H4 (cell line): Measurements from ENCODE around the gene SMAD3. TPM values are rescaled to one million over a fixed set of nuclear protein-coding genes. Genes with fewer than 3 reads are reported as not detected.

Experiments
- DNase-seq: peaks from one replicate; pipeline ENCODE4 v3.0.0-alpha.2; 2015; ENCODE audit warnings: low spot score
- total RNA-seq: library from RNA; depleted of rRNA; stranded (reverse); fragments of >200 nt; shearing (Covaris generic); gene quantifications from 2 replicates; pipeline ENCODE4 v1.2.3, GENCODE V29; 2014

Gene SMAD3
- total RNA-seq, 1 experiment from 2014 or later, result 38.5 TPM

DNA sequence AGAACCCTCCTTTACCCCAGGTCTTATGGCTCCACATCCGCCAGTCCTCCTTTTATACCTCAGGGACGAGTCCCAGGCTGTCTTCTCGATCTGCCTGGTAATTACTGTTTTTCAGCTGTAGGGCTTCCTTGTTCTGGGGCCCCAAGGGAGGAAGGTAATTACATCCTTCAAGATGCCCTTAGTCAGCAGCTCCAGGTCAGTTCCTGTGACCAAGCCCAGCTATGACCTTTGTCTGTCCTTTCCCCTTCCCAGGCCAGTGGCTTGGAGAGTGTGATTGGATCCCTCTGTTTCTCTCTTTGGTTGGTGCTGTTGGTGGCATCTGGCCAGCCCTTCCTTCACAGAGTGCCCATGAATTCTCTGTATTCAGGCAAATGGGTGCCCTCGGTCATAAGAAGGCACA, 96.5 kb downstream of the SMAD3 start:
- no peak for DNase-seq

DNA sequence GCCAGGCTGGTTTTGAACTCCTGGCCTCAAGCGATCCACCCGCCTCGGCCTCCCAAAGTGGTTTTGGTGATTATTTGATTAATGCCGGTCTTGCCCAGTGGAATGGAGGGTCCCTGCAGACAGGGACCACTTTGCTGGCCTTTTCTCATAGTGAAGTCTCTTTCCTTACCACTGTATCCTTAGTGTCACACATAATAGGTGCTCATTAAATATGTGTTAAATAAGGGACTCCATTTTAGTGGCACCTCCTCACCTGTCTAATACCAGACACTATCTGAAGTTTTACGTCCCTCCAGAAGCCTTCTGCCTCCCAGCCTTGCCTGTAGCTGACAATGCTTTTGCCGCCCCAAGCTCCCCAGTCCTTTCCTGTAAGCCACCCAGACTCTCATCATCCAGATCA, 97.8 kb downstream of the SMAD3 start:
- DNase-seq, result no peak

DNA sequence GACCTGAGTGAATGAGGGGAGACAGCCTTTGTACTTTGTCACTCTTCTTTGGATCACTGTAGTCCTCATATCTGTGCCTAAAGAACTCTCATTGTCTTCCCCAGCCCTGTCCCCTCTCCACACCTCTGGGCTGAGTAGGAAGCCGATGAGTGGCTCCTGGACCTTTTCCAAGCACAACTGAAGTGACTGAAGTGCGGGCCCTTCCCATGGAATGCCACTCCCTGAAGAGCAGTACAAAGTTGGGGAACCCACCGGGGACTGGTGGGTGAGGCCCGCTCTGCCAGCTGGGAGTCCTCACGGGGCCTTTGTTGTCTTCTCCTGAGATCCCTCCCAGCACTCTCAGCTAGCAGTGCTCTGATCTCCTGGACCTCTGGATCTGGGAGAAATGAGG, 99.0 kb downstream of the SMAD3 start:
- no peak for DNase-seq

DNA sequence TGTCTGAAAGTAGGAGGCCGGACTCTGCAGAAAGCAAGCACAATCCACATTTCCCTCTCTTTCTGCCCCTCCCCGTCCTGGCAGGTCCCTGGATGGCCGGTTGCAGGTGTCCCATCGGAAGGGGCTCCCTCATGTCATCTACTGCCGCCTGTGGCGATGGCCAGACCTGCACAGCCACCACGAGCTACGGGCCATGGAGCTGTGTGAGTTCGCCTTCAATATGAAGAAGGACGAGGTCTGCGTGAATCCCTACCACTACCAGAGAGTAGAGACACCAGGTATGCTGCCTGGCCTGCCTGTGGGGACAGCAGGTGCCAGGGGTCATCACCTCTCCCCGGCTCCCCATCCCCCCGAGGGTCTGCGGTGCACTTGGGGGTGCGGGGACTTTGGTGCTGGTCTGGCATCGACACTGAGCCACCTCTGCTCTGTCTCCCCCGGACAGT, 99.4 kb downstream of the SMAD3 start:
- DNase-seq, result no peak

DNA sequence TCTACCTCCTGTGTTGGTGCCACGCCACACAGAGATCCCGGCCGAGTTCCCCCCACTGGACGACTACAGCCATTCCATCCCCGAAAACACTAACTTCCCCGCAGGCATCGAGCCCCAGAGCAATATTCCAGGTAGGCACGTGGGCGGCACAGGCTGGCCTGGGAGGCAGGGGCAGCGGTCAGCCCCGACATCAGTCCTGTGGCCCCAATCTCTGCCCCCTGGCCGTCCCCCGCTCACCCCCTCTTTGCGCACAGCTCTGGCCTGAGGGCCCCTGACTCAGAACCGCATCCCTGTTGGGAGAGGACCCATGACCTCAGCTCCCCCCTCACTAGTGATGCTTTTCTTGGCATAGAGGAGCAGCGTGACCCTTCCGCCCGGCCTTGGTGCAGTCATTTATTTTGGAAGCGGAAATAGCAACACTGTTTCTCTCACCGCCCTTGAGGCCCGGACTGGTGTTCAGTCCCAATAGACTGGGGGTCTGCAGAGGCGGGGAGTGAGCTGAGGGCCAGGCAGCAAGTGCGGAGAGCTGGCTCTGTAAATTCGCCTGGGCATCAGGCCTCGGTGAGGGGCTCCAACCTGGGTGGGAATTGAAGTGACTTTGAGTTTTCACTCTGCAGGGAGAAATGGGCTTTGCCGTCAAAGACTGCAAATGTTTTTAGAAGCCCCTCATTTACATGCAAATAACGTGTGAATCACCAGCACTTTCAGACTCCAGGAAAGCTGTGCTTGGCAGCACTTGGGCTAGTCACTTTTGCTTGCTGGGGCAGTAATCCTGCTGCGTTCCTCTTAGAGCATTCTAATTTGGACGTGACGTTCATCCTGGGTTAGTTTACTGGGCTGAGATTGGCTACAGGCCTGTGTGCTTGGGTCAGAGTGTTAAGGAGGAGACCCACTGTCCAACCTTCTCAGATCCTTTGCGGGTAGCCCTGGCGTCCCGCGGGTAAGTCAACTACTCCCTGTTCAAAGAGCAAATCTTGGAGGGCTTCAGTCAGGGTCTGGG, 100.2 kb downstream of the SMAD3 start:
- DNase-seq, result no peak

DNA sequence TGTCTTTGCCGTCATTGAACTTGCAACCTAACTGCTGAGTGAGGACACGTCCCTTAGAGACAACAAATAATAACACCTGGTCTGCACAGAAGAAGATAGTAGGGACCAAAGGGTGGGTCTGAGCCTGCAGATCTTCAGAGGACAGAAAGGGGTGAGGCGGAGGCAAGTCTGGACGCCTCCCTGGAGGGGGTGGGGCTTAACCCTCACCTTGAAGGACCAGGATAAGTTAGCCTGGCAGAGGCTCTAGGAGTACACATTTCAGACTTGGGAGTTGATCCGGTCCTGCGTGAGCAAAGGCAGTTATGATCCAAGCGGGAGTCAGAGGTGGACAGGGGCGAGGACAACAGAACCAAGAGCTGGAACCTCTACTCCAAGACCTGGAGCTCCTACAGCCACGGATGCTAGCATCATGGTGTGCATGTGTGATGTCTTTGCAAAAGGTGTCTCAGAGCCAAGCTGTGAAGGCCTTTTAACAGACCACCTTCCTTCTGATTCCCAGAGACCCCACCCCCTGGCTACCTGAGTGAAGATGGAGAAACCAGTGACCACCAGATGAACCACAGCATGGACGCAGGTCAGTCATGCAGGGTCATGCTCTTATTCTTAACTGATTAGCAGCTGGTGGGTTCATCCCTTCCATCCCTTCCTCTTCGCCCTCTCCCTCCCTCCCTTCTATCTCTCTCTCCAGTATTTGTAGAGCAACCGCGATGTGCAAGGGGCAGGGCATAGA, 101.0 kb downstream of the SMAD3 start:
- DNase-seq, result no peak

DNA sequence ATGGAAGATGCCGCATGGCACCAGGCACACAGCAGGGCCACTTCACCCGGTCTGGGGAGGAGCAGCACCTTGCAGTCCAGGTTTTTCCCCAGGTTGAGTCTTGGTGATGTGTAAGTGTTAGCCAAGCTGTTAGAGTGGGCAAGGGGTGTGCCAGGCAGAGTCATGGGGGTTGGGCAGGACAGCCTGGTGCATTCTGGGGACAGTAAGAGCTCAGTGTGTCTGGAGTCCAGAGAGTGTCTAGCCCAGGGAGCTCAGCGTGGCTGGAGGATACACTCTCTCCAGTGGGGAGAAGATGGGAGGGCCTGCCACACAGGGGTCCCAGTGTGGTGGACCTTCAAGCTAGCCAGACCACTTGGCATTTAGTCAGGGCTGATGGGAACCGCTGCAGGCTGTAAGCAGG, 101.7 kb downstream of the SMAD3 start:
- no peak for DNase-seq

DNA sequence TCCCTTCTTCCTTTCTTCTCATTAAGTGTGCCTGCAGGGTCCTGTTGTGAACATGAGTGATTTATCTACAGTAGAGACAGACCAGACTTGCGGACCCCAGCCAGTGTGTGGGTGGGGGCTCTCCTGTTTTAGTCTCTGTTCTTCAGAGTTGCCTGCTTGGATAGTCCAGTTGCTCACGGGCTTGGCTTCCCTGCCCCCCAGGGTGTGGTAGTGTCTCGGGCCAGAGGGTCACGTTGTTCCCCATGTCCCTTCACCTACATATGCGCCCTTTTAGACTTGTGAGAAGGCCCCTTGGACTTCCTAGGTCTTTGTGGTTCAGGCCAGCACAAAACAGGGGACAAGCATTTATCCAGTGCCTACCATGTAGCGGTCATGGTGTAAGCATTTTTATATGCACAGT, 103.3 kb downstream of the SMAD3 start:
- DNase-seq, result no peak

DNA sequence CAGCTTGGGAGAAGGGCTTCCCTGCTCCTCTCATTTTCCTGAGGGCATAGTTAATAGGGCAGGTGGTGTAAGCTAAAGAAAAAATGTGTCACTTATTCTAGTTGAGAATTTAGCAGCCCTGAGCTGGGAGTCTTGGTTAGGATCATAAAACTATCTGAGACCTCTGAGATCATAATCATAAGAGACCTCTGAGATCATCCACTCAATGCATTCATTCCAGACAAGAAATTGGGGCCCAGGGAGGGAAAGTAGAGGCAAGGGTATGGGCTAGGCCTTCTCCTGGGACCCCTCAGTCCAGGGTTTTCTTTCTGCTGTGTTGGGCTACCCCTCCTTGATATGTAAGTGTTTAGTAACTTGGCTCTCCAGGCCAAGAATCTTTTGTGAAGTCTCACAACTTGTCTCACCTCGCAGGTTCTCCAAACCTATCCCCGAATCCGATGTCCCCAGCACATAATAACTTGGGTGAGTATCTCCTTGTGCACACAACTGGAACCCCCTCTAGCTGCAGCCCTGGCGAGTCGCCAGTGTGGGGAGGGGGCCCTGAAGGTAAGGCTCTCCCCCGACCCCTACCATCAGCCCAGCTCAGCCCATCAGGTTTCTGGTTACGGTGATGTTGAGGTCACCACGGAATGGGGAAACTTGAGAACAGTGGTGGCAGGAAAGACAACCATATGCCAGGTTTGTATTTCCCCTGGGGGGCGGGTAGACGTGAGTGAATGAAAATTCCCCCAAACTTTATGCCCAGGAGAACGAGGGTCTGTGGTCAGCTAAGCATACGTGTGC, 104.9 kb downstream of the SMAD3 start:
- DNase-seq, result no peak

DNA sequence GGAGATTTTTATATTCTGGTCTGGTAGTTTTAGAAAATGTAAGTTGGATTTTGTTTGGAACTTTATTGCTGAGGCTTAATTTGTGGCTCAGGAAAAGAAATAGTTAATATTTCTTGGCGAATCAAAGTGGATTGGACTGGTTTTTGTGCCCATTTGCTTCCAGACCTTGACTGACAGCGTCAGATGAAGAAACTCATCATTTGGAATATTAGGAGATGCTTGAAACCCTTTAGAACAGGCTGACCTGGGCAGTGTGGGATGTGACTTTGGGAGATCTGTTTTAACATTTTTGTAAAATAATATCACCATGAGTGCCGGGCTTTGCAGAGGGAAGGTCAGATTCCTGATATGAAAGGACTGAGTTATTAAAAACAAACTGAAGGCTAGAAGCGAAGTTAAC, 106.1 kb downstream of the SMAD3 start:
- DNase-seq, result no peak

DNA sequence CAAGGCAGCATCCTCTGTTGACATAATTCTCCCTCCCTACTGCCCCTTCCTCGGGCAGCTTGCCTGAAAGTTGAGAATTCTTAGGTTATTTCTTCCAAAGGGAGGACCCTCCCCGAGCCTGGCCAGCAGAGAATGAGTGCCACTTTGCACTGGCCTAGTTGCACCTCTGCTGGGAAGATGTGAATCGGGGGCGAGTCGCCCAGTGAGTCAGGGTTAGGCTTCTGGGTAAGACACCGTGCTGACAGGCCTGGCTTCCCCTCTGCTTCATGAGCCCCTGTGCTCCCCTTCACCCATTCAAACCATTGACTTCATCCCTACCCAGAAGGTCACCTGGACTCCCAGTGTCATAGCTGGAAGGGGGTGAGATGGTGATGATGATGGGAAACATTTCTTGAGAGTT, 106.8 kb downstream of the SMAD3 start:
- DNase-seq, result no peak

DNA sequence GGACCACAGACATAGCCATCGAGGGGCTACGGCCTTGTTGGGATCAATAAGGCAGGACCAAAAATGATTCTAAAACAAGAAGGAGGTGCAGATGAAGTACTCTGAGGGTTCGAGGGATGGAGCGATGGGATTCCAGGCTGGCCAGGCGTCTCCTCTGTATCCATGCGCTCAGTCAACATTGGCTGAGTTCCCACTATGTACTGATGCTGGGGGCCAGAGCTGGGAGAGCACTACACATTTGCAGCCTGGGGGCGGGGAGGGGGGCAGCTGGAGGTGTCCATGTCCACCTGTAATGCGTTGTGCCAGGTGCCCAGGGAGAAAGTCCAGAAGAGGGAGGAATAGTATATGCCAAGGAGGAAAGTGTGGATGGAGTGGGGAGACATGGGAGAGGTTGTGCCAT, 107.6 kb downstream of the SMAD3 start:
- DNase-seq, result no peak

DNA sequence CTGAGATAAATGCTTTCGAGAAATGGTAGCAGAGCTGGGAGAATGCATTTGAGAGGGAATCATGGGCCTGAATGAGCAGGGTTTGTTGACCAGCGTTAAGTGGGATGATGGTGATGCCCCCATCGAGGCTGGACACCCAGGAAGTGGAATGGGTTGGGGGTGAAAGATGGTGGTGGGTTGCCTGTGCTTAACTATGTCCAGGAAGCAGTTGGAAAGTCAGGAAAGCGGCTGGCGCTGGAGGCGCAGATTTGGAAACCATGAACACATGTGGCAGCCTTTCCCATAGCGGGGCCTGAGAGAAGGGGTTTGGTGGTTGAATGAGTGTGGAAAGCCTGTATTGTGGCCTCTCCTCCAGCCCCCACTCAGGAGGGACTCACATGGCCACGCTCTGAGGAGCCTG, 108.4 kb downstream of the SMAD3 start:
- no peak for DNase-seq

DNA sequence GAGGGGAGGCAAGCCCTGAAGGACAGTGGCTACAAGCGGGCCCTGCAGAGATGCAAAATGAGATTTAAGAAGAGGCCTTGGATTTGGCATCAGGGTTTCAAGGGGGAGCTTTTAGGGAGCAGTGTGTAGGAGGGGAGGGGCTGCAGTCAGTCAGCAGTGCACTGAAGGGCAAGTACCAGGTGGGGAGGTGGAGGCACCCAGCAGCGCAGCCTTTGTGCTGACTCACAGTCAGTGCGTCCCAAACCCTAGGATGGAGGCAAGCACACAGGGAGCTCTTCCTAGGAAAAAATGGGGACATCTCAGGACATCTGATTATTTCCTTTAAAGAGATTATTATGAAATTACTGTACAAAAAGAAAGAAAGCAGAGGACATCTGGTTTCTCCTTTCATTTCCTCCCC, 109.0 kb downstream of the SMAD3 start:
- no peak for DNase-seq

DNA sequence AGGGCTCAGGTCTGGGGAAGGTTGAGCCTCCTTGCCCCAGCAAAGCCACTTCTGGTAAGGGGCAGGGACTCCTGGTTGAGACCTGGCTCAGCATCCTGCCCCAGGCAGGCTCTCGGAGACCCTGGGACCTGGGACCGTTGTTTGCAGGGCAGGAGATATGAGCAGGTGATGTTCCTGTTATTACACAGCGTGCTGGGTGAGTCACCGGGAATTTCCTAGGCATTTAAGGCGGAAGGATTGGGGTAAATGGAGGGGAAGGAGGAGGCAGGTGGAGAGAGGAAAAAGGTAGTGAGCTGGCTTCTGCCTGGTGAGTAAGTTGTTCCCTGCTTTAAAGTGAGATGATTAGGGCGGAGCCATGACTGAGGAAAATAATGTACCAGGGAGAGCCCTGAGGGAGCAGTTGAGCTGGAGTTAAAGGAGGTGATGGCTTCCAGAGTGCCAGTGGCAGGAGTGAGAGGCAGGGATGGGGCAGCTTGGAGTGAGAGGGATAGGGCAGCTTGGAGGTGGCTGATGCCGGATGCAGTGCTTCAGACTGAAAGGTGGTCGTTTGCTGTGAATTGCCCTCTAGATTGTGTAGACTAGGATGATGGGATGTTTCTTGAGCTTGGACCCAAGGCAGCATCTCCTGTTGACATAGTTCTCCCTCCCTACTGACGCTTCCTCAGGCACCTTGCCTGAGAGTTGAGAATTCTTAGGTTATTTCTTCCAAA, 109.6 kb downstream of the SMAD3 start:
- DNase-seq, result peak; percentile 55

DNA sequence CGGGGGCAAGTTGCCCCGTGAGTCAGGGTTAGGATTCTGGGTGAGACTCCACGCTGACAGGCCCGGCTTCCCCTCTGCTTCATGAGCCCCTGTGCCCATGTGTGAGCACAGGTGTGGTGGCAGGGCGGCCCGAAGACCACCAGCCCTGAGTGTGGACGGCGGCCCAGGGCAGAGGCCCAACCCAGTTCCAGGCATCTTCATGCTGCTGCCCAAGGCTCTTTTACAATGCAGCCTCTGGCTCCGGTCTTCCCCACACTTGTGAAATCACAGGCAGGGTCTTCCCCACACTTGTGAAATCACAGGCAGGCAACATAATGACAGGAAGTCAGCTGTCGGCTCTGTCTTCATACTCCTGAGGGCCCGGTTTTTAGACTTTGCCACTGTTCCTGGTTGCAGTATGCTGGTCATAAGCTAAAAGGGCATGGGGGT, 110.3 kb downstream of the SMAD3 start:
- peak; percentile 39 for DNase-seq

DNA sequence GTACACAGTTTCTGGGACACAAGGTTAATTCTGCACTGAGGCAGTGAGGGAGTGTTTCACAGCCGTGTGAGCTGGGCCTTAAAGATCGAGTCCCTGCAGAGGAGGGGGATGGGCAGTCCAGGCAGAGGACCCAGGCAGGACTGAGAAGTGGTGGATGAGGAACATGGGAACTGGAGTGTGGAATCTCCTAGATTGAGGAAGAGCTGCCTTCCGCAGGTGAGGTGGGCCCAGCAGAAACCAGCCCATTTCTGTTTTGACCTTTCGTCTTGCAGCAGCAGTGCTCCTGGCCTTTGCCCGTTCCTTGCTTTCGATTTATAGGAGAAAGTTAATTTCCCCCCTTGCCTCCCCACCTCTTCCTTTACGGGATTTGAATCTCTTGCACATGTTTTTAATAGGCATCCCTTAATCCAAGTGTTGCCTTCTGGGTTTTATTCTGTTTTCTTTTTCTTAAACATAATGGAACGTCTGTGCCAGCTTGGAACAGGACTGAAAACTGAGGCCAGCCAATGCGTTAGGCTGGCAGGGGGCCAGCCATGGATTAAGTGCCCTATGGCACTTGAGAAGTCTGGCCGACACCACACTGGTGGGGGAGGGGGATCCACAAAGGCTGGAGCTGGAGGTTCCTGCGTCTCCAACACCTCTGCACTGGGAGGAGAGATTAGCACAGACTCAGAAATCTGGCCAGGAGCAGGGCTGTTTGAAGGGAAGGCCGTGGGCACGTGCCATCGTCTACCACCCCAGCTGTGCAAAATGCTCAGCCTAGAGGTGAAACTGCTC, 111.0 kb downstream of the SMAD3 start:
- DNase-seq, result no peak

DNA sequence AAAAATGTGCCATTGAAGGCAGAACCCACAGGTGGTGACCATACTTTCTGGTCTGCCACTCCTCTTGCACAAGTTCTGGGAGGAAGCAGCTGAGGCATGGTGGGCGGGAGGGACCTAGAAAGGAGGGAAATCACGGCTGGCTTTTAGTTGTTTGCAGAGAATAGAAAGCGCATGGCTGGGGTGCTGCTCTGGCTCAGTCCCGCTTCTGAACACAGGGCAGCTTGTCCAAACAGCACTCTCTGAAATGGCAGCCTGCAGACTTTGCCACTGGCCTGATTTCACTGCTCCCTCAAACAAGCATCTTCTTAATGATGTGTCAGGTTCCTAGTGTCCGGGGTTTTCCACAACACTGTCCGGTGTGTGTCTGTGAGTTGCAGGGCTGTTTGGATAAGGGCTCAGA, 112.3 kb downstream of the SMAD3 start:
- peak; percentile 44 for DNase-seq

DNA sequence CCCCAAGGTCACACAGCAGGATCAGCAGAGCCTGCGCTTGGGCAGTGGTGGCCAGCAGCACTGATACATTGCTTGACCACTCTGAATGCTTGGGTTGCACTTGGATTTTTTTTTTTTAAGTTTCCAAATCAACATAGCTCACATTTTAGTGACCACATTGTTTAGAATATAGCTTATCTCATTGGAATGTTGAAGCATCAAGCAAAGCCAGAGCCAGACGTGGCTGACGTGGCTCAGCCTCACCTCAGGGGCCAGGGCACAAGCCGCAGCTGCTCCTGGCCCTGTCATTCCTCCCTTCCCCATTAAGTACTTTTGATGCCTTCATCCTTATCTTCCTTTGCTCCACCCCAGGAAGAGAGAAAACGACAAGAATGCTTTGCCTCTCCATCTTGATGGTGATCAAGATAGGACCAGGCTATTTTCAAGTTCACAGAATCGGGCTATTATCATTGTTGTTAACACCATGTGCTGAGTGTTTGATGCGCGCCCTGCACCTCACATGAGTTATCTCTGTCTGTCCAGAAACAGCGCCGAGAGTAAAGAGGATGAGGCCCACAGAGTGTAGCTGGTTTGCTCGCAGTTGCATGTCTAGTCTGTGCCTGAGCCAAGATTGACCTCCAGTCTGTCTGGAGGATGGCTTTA, 113.3 kb downstream of the SMAD3 start:
- peak; percentile 96 for DNase-seq

DNA sequence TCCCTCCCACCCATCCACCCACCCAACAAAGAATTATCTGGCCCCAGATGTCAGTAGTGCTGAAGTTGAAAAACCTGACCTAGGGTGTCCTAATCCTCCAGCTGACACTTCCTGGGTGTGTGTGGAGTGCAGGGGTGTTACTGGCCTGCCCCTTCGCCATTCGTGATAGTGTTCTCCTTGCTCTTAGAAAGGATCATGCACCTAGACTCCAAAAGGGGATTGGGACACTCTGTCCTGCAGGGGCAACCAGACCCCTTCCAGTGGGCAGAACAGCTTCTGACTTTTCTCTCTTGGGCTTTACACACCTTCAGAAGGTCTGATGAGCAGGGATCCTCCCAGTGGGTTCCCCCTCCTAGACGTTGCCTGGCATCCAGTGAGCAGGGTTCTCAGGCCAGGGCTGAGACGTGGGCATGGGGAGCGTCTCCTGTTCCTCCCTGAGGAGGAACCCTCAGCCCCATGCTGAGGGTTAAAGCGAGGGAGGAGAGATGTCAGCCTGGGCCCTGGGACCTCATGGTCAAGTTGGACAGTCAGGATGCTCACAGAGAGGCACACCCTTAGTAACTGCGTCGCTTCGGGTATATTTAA, 114.1 kb downstream of the SMAD3 start:
- no peak for DNase-seq
